SK-N-SH treated with all-trans-retinoic acid at 6 μM for 48 hours (cell line): ENCODE measurements around the gene MGAT5B.

Source experiments
- ATAC-seq: fragments of 200-7000 bp; cut with Tn5 transposase; 3 replicates; pipeline ENCODE4 v1.9.1; 2020; ENCODE audit warnings: mild to moderate bottlenecking, moderate library complexity
- BACH2 ChIP-seq: fragments of 250-450 bp; sonication (Bioruptor Pico); IDR thresholded peaks from 2 replicates; pipeline ENCODE4 v1.9.0; 2021; ENCODE audit warnings: mild to moderate bottlenecking, borderline replicate concordance
- CREB5 ChIP-seq: fragments of 250-450 bp; sonication (Bioruptor Pico); IDR thresholded peaks from 2 replicates; pipeline ENCODE4 v1.5.1; 2020; ENCODE audit warnings: low read depth, mild to moderate bottlenecking, moderate library complexity
- CSDC2 ChIP-seq: fragments of 250-450 bp; sonication (Bioruptor Pico); IDR thresholded peaks from 2 replicates; pipeline ENCODE4 v1.5.0; 2020; ENCODE audit warnings: mild to moderate bottlenecking, moderate library complexity
- CSRNP3 ChIP-seq: fragments of 250-450 bp; sonication (Bioruptor Pico); IDR thresholded peaks from 2 replicates; pipeline ENCODE4 v1.5.1; 2021; ENCODE audit warnings: mild to moderate bottlenecking, moderate library complexity
- ESRRG ChIP-seq: fragments of 250-450 bp; sonication (Bioruptor Pico); IDR thresholded peaks from 2 replicates; pipeline ENCODE4 v1.6.1; 2021; ENCODE audit warnings: mild to moderate bottlenecking
- GLIS3 ChIP-seq: fragments of 250-450 bp; sonication (Bioruptor Pico); IDR thresholded peaks from 2 replicates; pipeline ENCODE4 v1.5.0; 2020; ENCODE audit warnings: mild to moderate bottlenecking, moderate library complexity
- ISL1 ChIP-seq: fragments of 250-450 bp; sonication (Bioruptor Pico); IDR thresholded peaks from 2 replicates; pipeline ENCODE4 v2.1.2; 2022; ENCODE audit warnings: mild to moderate bottlenecking, moderate library complexity
- OSR1 ChIP-seq: fragments of 250-450 bp; sonication (Bioruptor Pico); IDR thresholded peaks from 2 replicates; pipeline ENCODE4 v1.8.0; 2022; ENCODE audit warnings: moderate library complexity, mild to moderate bottlenecking, inconsistent platforms
- PATZ1 ChIP-seq: fragments of 250-450 bp; sonication (Bioruptor Pico); IDR thresholded peaks from 2 replicates; pipeline ENCODE4 v1.8.0; 2020; ENCODE audit warnings: mild to moderate bottlenecking, moderate library complexity, borderline replicate concordance
- PPARA ChIP-seq: fragments of 250-450 bp; sonication (Bioruptor Pico); IDR thresholded peaks from 2 replicates; pipeline ENCODE4 v1.5.0; 2020; ENCODE audit warnings: mild to moderate bottlenecking, borderline replicate concordance
- RARB ChIP-seq: fragments of 250-450 bp; sonication (Bioruptor Pico); IDR thresholded peaks from 2 replicates; pipeline ENCODE4 v1.8.0; 2021; ENCODE audit warnings: mild to moderate bottlenecking, moderate library complexity
- SNAI2 ChIP-seq: fragments of 250-450 bp; sonication (Bioruptor Pico); IDR thresholded peaks from 2 replicates; pipeline ENCODE4 v1.5.0; 2020; ENCODE audit warnings: mild to moderate bottlenecking, moderate library complexity
- TCF4 ChIP-seq: fragments of 250-450 bp; sonication (Bioruptor Pico); IDR thresholded peaks from 2 replicates; pipeline ENCODE4 v1.8.0; 2021; ENCODE audit warnings: mild to moderate bottlenecking, moderate library complexity, borderline replicate concordance
- TOX ChIP-seq: fragments of 250-450 bp; sonication (Bioruptor Pico); IDR thresholded peaks from 2 replicates; pipeline ENCODE4 v1.8.0; 2021; ENCODE audit warnings: mild to moderate bottlenecking, moderate library complexity, borderline replicate concordance
- TSHZ2 ChIP-seq: fragments of 250-450 bp; sonication (Bioruptor Pico); IDR thresholded peaks from 2 replicates; pipeline ENCODE4 v1.5.0; 2020; ENCODE audit warnings: mild to moderate bottlenecking, moderate library complexity
- ZC3H10 ChIP-seq: fragments of 250-450 bp; sonication (Bioruptor Pico); IDR thresholded peaks from 2 replicates; pipeline ENCODE4 v1.5.1; 2021; ENCODE audit warnings: mild to moderate bottlenecking, moderate library complexity
- ZFP3 ChIP-seq: fragments of 250-450 bp; sonication (Bioruptor Pico); IDR thresholded peaks from 2 replicates; pipeline ENCODE4 v1.5.0; 2020; ENCODE audit warnings: mild to moderate bottlenecking, moderate library complexity
- ZFP30 ChIP-seq: fragments of 450-650 bp; formaldehyde crosslinking; IDR thresholded peaks from 2 replicates; pipeline ENCODE4 v1.5.0; 2022; ENCODE audit warnings: mild to moderate bottlenecking, moderate library complexity
- ZNF565 ChIP-seq: fragments of 450-650 bp; formaldehyde crosslinking; conservative IDR thresholded peaks from 2 replicates; pipeline ENCODE4 v1.5.0; 2020; ENCODE audit warnings: low read depth, mild to moderate bottlenecking, moderate library complexity
- ZNF70 ChIP-seq: fragments of 450-650 bp; formaldehyde crosslinking; IDR thresholded peaks from 2 replicates; pipeline ENCODE4 v1.5.0; 2020; ENCODE audit warnings: mild to moderate bottlenecking, moderate library complexity
- ZNF8 ChIP-seq: fragments of 450-650 bp; formaldehyde crosslinking; IDR thresholded peaks from 2 replicates; pipeline ENCODE4 v1.5.0; 2020; ENCODE audit warnings: mild to moderate bottlenecking, moderate library complexity

The MGAT5B gene

GRCh38 chr17:76894842-76895241, 26.6 kb downstream of the MGAT5B start (continued):
- TF ChIP-seq PATZ1 (CRISPR knock-in tag): no peak

GRCh38 chr17:76897023-76897422, 28.8 kb downstream of the MGAT5B start:
- no peak for TF ChIP-seq TSHZ2
- no peak for TF ChIP-seq ZNF8
- TF ChIP-seq PATZ1 (CRISPR knock-in tag): no peak
- TF ChIP-seq ZFP3 (CRISPR knock-in tag): no peak
- TF ChIP-seq ZC3H10 (CRISPR knock-in tag): no peak
- no peak for TF ChIP-seq SNAI2 (CRISPR knock-in tag)
- TF ChIP-seq ZNF565 (CRISPR knock-in tag): no peak
- TF ChIP-seq PPARA: no peak
- no peak for TF ChIP-seq CSRNP3 (CRISPR knock-in tag)
- no peak for TF ChIP-seq ZNF70 (CRISPR knock-in tag)
- no peak for TF ChIP-seq ZFP30 (CRISPR knock-in tag)
- no peak for TF ChIP-seq BACH2
- no peak for TF ChIP-seq CSDC2 (CRISPR knock-in tag)
- no peak for TF ChIP-seq ESRRG (CRISPR knock-in tag)
- no peak for TF ChIP-seq RARB (CRISPR knock-in tag)
- TF ChIP-seq, all 23 proteins: peak for 0
- ATAC-seq: no peak

GRCh38 chr17:76899414-76899813, 31.2 kb downstream of the MGAT5B start:
- no peak for ATAC-seq
- no peak for TF ChIP-seq OSR1 (CRISPR knock-in tag)
- no peak for TF ChIP-seq TOX (CRISPR knock-in tag)
- no peak for TF ChIP-seq CSRNP3 (CRISPR knock-in tag)
- no peak for TF ChIP-seq ZC3H10 (CRISPR knock-in tag)
- no peak for TF ChIP-seq ZNF565 (CRISPR knock-in tag)
- TF ChIP-seq BACH2: no peak
- TF ChIP-seq ISL1: no peak
- no peak for TF ChIP-seq CREB5 (CRISPR knock-in tag)
- no peak for TF ChIP-seq PATZ1 (CRISPR knock-in tag)
- no peak for TF ChIP-seq CSDC2 (CRISPR knock-in tag)
- TF ChIP-seq ZFP30 (CRISPR knock-in tag): no peak
- TF ChIP-seq TCF4 (CRISPR knock-in tag): no peak
- TF ChIP-seq GLIS3 (CRISPR knock-in tag): no peak
- TF ChIP-seq ESRRG (CRISPR knock-in tag): no peak
- TF ChIP-seq SNAI2 (CRISPR knock-in tag): no peak
- TF ChIP-seq RARB (CRISPR knock-in tag): no peak
- no peak for TF ChIP-seq ZFP3 (CRISPR knock-in tag)
